Stimulated activated CD8-positive, alpha-beta memory T cell treated with anti-CD3 and anti-CD28 coated beads, Interleukin-15, amount 100 ng/mL, for 1 hour (primary cell): ENCODE data around the gene UNC5A.
"Not testable (repeated sequence)": the region's sequence is repeated elsewhere in the genome, so short reads cannot be mapped to it uniquely, and the experiment has no call there.

Experiments
- DNase-seq: peaks from one replicate; pipeline ENCODE4 v3.0.0-alpha.2; 2020; ENCODE audit warnings: low read depth

Gene UNC5A

DNA sequence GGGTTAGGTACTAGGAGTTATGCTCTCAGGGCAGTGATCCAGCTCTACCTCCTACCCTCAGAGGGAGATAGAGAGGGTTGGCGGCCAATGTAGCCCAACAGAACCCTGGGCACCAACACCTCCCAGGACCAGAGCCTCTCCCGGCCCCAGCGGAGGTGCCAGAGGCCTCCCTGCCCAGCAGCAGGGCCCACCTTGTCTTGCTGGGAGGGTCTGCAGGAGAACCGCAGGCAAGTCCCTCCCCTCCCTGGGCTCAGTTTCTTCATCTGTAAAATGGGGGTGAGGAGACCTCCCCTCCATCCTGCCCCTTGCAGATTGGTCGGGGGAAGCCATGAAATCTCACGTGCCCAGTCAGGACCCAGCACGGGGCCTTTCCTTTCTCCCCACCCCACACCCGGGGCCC lies 54.4 kb downstream of the UNC5A start:
- no peak for DNase-seq

DNA sequence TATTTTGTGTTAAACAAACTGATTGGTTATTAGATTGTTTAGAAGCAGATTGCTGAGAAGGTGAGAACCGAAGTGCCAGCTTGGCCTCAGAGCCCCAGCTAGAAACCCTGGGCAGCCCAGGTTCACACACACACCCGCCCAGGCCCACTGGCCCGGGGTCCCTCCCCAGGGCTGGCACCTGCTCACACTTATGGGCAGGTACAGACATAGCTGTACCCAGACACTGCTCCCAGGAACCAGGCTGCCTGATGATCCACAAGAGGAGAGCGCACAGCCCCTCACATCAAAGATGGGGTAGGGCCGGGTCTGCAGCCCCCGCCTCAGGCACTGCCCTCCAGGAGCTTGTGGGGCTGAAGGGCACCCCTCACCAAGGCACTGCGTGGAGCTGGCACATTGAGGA lies 55.6 kb downstream of the UNC5A start:
- DNase-seq: no peak

DNA sequence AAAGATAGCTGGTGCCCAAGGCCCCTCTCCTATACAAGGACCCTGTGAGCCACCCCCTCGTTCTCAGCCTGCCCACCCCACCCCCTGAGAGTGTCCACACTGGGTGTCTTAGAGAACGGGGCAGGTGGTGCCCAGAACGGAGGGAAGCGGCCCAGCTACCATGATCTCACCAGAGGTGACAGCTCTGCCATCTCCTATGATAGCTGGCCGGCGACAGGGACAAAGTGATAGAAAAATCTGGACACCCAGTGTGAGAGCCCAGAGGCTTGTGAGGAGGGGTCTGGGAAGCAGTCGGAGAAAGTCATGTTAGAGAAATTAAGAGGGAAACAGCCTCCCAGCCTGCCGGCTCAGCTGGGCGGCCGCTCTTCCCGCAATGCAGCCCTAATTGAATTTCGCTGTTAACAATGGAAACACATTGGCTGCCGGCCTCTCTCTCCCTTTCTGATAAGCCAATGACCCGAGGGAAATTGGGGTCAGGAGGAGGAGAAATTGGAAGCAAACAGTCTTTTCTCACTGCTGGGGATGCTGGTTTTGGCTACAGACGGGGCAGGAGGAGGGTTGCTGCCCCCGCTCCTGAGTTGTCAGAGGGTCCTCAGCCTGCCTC lies 56.5 kb downstream of the UNC5A start:
- no peak for DNase-seq

- DNase-seq: no peak
These were observed 57.8 kb downstream of the UNC5A start for GRCh38 chr5:176868126-176868525.

GRCh38 chr5:176868731-176869130 lies 58.4 kb downstream of the UNC5A start:
- no peak for DNase-seq

- no peak for DNase-seq
These were observed 59.2 kb downstream of the UNC5A start for GRCh38 chr5:176869501-176870109.

DNA sequence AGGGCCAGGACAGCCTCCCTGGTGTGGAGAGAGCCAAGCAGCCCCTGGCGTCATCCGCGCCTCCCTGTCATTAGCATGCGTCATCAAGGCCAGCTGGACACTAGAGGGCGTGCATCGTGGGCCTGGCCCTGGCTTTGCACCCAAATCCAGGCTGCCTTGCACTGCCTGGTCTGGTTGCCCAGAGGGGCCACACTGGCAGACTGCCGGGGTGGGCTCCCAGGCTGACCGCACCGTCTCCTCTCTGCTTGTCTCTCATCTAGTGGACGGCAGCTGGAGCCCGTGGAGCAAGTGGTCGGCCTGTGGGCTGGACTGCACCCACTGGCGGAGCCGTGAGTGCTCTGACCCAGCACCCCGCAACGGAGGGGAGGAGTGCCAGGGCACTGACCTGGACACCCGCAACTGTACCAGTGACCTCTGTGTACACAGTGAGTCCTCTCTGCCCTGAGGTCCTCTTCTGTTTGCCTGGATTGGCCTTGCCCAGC lies 59.8 kb downstream of the UNC5A start:
- DNase-seq: no peak

- not testable (repeated sequence) for DNase-seq
These were observed 60.3 kb downstream of the UNC5A start for GRCh38 chr5:176870644-176871043.

- not testable (repeated sequence) for DNase-seq
These were observed 62.2 kb downstream of the UNC5A start for GRCh38 chr5:176872586-176872985.

DNA sequence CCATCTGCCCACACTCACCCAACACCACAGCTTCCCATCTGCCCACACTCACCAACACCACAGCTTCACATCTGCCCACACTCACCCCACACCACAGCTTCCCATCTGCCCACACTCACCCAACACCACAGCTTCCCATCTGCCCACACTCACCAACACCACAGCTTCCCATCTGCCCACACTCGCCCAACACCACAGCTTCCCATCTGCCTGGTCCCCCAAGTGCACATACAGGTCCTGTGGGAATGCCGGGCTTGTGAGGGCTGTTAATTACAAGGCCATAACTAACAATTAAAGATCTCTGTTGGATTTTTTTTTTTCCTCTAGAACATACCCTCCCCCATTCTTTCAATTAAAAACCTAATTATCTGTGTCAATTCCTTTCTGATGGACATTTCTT lies 62.7 kb downstream of the UNC5A start:
- not testable (repeated sequence) for DNase-seq

DNA sequence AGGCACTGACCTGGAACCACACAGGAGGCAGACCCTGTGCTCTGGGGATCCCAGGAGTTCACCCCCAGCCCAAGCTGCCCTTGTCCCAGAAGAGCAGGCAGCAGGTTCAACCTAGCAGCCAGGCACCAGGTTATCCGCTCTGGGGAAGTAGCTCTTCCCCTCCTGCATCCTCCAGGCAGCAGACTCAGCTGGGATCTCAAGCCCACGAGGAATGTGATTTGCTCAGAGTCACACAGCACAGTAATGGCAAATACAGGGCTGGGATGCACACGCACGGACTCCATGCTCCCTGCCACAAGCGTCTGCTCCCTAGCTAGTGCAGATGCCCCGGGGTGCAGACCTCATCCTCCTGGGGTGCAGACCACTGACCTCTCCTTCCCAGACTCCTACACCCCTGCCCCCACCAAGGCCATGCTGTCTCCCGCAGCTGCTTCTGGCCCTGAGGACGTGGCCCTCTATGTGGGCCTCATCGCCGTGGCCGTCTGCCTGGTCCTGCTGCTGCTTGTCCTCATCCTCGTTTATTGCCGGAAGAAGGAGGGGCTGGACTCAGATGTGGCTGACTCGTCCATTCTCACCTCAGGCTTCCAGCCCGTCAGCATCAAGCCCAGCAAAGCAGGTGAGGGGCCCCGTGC lies 63.3 kb downstream of the UNC5A start:
- no peak for DNase-seq

DNA sequence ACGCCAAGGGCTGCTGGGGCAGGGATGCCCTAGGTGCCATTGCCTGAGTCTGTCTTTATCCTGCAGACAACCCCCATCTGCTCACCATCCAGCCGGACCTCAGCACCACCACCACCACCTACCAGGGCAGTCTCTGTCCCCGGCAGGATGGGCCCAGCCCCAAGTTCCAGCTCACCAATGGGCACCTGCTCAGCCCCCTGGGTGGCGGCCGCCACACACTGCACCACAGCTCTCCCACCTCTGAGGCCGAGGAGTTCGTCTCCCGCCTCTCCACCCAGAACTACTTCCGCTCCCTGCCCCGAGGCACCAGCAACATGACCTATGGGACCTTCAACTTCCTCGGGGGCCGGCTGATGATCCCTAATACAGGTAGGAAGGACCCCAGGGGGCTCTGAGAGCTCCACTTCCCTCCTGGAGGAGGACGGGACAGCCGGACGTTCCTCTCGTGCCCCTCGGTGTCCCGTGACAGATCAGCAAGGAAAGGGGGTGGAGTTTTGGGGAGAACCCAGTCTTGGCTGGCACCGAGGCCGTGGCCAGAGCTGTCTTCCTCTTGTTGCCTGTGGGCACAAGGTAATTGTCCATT lies 63.9 kb downstream of the UNC5A start:
- no peak for DNase-seq

GRCh38 chr5:176875014-176875550 lies 64.7 kb downstream of the UNC5A start:
- no peak for DNase-seq

- no peak for DNase-seq
These were observed 65.6 kb downstream of the UNC5A start for GRCh38 chr5:176875783-176876505.

DNA sequence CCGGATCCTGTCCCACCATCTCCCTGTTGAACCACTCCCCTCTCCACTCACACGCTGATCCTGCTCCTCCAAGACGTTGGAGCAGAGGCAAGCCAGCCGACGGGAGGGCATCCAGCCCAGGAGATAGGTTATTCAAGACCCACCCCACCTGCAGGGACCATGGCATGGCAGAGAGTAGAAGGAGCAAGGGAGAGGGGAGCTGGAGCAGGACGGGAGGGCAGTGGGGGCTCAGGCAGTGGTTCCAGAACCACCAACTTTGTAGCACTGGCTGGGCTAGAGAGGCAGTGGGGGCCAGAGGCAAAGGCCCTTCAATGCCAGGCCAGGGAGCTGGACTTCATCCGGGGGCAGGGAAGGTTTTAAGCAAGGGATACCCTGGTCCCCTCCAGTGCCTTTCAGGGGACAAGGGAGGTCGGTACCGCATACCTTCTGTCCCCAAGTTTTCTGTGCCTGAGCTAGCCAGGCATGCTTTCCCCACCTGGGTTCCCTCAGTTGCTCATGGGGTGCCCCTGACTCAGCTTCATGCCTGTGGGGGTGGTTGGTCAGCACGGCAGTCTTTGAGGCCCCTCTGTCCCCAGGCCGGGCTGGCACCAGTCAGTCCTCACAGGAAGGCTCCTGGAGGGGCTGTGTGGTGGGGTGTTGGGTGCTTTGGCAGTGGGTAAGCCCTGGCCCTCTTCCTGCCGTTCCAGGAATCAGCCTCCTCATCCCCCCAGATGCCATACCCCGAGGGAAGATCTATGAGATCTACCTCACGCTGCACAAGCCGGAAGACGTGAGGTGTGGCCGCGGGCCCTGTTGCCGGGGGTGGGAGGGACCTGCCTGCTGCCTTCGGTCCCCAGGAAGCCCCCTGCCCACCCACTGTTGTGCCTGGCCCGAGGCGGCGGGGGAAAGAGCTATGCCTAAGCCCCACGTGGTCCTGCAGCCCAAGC lies 66.4 kb downstream of the UNC5A start:
- no peak for DNase-seq

GRCh38 chr5:176877793-176878331 lies 67.5 kb downstream of the UNC5A start:
- no peak for DNase-seq

DNA sequence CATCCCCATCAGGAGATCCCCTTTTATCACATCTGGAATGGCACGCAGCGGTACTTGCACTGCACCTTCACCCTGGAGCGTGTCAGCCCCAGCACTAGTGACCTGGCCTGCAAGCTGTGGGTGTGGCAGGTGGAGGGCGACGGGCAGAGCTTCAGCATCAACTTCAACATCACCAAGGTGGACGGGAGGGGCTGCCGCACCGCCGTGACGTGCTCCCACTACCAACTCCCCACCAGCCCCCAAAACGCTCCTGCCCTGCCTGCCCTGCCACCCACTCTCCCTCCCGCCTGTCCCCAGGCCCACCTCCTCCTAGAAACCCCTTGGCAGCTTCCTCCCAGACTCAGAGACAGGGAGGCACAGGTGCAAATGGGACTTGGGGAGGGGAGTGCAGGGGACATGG lies 68.1 kb downstream of the UNC5A start:
- no peak for DNase-seq

GRCh38 chr5:176878906-176879662 lies 68.7 kb downstream of the UNC5A start:
- no peak for DNase-seq

DNA sequence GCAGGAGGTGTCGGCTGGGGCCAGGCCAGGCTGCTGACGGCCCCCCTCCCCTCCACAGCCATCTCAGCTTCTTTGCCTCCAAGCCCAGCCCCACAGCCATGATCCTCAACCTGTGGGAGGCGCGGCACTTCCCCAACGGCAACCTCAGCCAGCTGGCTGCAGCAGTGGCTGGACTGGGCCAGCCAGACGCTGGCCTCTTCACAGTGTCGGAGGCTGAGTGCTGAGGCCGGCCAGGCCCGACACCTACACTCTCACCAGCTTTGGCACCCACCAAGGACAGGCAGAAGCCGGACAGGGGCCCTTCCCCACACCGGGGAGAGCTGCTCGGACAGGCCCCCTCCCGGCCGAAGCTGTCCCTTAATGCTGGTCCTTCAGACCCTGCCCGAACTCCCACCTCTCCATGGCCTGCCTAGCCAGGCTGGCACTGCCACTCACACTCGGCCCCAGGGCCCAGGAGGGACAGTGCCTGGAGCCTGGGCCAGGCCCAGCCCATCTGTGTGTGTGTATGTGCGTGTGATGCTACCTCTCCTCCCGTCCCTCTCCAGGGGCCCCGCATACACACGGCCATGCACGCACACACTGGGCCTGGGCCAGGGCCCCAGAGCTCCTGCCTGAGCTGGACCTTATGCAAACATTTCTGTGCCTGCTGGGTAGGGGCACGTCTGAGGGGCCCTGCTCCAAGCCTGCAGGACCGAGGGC lies 69.5 kb downstream of the UNC5A start:
- no peak for DNase-seq
